Measurements from ENCODE around the gene SHLD2.
"Not testable (repeated sequence)": the region's sequence is repeated elsewhere in the genome, so short reads cannot be mapped to it uniquely, and the experiment has no call there.

The SHLD2 gene

DNA sequence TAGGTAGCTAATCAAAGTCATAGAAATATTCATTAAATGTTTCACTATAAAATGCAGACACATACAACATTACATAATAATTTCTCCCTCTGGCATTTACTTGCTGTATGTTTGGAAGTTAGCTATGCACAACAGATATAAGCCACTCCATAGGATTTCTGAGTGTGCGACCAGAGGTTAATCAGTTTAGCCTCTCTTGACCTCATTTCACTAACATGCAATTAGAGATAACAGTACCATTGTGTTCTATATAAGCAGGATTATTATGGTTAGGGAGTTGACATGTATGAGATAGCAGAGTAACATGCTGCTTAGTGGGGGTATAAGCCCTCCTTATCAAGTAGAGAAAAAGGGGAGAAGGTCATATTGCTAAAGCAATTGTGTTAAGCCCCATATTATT is 26.7 kb upstream of the SHLD2 start:
- TF ChIP-seq, protein P1, sequence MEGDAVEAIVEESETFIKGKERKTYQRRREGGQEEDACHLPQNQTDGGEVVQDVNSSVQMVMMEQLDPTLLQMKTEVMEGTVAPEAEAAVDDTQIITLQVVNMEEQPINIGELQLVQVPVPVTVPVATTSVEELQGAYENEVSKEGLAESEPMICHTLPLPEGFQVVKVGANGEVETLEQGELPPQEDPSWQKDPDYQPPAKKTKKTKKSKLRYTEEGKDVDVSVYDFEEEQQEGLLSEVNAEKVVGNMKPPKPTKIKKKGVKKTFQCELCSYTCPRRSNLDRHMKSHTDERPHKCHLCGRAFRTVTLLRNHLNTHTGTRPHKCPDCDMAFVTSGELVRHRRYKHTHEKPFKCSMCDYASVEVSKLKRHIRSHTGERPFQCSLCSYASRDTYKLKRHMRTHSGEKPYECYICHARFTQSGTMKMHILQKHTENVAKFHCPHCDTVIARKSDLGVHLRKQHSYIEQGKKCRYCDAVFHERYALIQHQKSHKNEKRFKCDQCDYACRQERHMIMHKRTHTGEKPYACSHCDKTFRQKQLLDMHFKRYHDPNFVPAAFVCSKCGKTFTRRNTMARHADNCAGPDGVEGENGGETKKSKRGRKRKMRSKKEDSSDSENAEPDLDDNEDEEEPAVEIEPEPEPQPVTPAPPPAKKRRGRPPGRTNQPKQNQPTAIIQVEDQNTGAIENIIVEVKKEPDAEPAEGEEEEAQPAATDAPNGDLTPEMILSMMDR (IDR thresholded peaks at IDR 0.05; ENCODE audit: control extremely low read depth, extremely low read depth, low read depth, missing control alignments) = no peak
- CTCF ChIA-PET = interaction anchor here (1.1 kb wide), 1 partner anchor 130 kb away, joined by 4 read pairs; no protein-coding TSS in a partner anchor
- POLR2A ChIA-PET = no interaction called here
- no peak for DNase-seq (ENCODE audit: extremely low spot score)

DNA sequence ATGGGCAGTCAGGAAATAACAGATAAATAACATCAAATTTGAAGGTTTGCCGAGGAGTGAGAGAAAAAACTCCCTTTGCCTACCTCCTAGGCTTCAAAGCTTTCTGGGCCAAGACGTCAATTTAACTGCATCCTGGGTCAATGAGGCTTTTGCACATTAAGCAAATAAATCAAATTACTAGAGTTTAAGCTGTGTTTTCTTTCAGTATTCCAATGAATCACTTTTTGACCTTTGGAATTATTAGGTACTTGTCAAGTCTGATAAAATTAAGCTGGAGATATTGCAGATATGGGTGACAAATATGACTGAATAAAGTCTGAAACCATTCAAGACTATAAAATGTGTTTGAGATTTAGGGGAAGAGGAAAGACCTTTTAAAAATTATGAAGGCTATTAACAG is 22.6 kb upstream of the SHLD2 start:
- TF ChIP-seq, protein P1 (IDR thresholded peaks at IDR 0.05; ENCODE audit: control extremely low read depth, extremely low read depth, low read depth, missing control alignments) = no peak
- ChIA-PET CTCF (no interaction called here), POLR2A (no interaction called here)
- no peak for DNase-seq (ENCODE audit: extremely low spot score)

DNA sequence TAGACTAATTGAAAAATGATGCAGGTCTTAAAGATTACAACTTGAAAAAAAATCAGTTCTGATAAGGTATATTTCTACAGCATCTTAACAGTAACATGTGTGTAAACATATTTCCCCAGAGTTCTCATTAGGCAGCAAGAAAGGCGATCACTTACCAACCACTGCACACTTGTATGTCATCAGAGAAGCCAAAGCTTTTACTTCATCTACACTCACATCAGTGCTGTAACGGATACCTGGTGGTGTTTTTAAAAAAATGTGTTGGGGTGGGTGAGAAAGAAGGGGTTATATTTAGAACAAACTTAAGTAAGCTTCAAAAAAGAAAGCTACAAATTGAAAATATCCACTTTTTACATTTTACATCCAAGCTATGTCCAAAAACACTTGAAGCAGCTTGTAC is 18.6 kb upstream of the SHLD2 start:
- CTCF ChIA-PET = interaction anchor here (1.2 kb wide), 2 partner anchors 9 to 18 kb away, joined by 3 to 5 read pairs; no protein-coding TSS in a partner anchor
- POLR2A ChIA-PET = not testable (repeated sequence)

DNA sequence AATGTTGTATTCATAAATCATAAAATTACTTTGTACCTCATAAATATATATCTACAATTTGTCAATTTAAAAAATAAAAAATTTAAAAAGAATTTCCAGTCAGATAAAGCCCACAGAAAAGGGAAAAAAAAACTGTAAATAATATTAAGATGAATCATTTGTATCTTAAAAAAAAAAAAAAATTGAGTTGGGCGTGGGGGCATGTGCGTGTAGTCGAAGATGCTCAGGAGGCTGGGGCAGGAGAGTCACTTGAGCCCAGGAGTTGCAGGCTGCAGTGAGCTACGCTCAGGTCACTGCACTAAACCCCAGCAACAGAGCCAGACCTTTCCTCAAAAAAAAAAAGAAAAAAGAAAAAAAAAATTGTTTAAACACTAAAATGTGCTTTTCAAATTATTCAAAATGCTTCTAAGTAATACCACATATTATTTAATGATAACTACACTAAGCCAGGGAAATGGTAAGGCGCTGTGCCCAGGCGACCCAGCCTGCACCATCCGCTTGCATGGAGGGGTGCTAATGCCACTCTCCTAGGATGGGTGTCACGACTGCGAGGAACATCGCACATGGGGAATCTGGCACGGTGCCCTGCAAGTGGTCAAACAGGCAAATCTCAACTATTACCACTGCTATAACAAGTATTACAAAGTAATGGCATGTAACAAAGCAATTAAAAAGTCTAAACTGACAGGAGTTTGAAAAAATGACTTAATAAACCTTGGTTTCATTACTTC is 15.7 kb upstream of the SHLD2 start:
- no peak for DNase-seq (ENCODE audit: extremely low spot score)
- ChIA-PET POLR2A (no interaction called here), CTCF (no interaction called here)
- TF ChIP-seq, protein P1 (IDR thresholded peaks at IDR 0.05; ENCODE audit: control extremely low read depth, extremely low read depth, low read depth, missing control alignments) = no peak

More for the DNA sequence above, 18.6 kb upstream of the SHLD2 start:
- DNase-seq (ENCODE audit: extremely low spot score) = not testable (repeated sequence)

DNA sequence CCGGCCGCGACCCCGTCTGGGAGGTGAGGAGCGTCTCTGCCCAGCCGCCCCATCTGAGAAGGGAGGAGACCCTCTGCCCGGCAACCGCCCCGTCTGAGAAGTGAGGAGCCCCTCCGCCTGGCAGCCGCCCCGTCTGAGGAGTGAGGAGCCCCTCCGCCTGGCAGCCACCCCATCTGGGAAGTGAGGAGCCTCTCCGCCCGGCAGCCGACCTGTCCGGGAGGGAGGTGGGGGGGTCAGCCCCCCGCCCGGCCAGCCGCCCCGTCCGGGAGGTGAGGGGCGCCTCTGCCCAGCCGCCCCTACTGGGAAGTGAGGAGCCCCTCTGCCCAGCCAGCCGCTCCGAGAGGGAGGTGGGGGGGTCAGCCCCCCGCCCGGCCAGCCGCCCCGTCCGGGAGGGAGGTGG is 14.4 kb upstream of the SHLD2 start:
- DNase-seq (ENCODE audit: extremely low spot score); POLR2A ChIA-PET; CTCF ChIA-PET: not testable (repeated sequence)

DNA sequence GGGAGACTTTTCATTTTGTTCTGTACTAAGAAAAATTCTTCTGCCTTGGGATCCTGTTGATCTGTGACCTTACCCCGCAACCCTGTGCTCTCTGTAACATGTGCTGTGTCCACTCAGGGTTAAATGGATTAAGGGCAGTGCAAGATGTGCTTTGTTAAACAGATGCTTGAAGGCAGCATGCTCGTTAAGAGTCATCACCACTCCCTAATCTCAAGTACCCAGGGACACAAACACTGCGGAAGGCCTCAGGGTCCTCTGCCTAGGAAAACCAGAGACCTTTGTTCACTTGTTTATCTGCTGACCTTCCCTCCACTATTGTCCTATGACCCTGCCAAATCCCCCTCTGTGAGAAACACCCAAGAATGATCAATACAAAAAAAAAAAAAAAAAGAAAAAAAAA is 13.4 kb upstream of the SHLD2 start:
- CTCF ChIA-PET = interaction anchor here (0.8 to 1.3 kb wide), 2 partner anchors 11 to 14 kb away, joined by 3 read pairs; partner anchors contain the start of genes GLUD1 and SHLD2
- DNase-seq (ENCODE audit: extremely low spot score); POLR2A ChIA-PET: not testable (repeated sequence)

DNA sequence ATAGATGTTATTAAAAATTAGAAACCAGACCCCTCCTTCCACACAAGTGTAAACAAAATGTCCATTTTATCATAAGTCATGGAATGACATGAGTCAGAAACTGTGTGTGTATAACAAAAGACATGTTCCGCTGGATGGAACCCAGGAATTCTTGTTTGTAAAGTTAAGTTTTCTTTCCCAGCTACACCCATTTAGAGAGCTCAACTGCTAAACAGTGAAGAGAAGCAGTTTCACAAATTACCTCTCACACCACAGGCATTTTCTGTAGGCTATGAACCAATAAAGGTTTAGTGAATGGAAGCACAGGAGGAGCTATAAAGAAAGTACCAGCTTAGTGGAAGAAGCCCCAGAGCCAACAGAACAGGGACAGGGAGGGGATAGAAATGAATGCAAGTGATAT is 12.8 kb upstream of the SHLD2 start:
- POLR2A ChIA-PET; DNase-seq (ENCODE audit: extremely low spot score): not testable (repeated sequence)
- CTCF ChIA-PET = interaction anchor here (0.8 to 1.3 kb wide), 2 partner anchors 11 to 13 kb away, joined by 3 read pairs; partner anchors contain the start of genes GLUD1 and SHLD2

DNA sequence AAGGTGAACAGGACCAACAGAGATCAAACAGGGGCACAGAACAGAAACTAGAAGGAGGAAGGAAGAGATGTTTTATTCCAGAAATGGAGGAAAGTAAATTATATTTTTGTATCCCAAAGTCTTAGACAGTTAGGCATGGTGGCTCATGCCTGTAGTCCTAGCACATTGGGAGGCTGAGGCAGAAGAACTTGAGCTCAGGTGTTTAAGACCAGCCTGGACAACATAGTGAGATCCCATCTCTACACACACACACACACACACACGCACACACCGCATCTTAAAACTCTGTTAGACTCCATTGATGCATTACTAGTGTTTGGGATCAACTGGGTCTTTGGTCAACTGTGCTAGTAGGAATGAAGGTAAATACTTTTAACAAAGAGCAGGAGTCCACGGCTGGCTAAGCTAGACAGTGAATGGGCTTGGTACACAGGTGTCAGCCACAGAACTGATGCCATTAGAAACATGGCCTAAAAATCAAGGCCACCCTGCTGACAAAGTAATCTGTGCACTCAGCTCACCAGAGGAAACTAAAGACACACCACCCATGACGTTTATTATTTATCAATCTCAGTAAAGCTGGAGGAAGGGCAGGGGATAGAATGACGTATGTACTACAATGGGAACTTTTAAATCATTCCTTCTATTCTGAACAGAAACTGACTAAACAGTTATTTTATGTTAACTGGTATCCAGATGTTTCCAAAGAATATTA is 11.3 kb upstream of the SHLD2 start:
- DNase-seq (ENCODE audit: extremely low spot score) = not testable (repeated sequence)
- POLR2A ChIA-PET = interaction anchor here (1.6 kb wide), 1 partner anchor 12 kb away, joined by 6 read pairs; the partner anchor contains the start of genes GLUD1 and SHLD2
- CTCF ChIA-PET = interaction anchor here (1.4 to 1.6 kb wide), 2 partner anchors 9 to 39 kb away, joined by 4 read pairs; no protein-coding TSS in a partner anchor

DNA sequence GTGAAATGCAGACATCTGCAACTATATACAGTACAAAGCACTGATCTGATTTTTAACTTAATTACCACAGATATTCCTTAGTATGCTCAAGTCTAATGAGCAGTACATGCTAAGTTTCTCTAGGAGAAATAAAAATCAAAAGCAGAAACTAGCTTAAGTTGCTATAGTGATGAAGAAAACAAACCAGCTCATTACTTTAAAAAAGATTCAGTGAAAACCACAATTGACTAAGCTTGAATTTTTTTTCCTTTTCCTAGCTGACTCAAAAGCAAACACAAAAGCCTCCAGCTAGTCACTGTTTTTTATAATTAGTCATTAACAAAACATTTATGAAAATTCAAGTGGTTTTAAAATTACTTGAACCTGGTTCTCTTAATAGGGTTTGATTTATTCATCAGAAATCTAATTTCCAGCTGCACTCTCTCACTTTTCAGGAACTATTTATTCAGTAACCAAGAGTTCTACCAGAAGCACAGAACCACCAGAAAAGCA is 10.7 kb upstream of the SHLD2 start:
- CTCF ChIA-PET = interaction anchor here (1.4 to 1.6 kb wide), 2 partner anchors 9 to 39 kb away, joined by 4 read pairs; no protein-coding TSS in a partner anchor
- POLR2A ChIA-PET = interaction anchor here (1.6 kb wide), 1 partner anchor 11 kb away, joined by 6 read pairs; the partner anchor contains the start of genes GLUD1 and SHLD2
- not testable (repeated sequence) for DNase-seq (ENCODE audit: extremely low spot score)

Measured in GM10248 (cell line).